B cell (primary cell): ENCODE results near the gene PRKN. TPM values are rescaled to one million over a fixed set of nuclear protein-coding genes. Genes with fewer than 3 reads are reported as not detected.

ENCODE experiments used
- ATAC-seq: fragments of 200-7000 bp; cut with Tn5 transposase; one replicate; pipeline ENCODE4 v1.10.0; 2021; ENCODE audit warnings: low read depth, mild to moderate bottlenecking, moderate number of reproducible peaks, moderate library complexity
- CTCF ChIA-PET: fragments of 350-600 bp; sonication (Branson Sonifier 250); formaldehyde crosslinking; loops from one replicate; lab custom pipeline; 2021; ENCODE audit warnings: antibody characterized with exemption, inconsistent platforms; lab: Charles Lee
- POLR2A ChIA-PET: fragments of 350-600 bp; sonication (Branson Sonifier 250); formaldehyde crosslinking; loops from one replicate; lab custom pipeline; 2021; ENCODE audit warnings: antibody characterized with exemption; lab: Charles Lee
- DNase-seq: peaks from one replicate; pipeline ENCODE4 v3.0.0; 2013
- H2AFZ ChIP-seq: 2 replicates; pipeline ENCODE4 v1.6.1; 2012; ENCODE audit warnings: mild to moderate bottlenecking, low read depth, low read length; ENCODE audit not compliant: insufficient read depth, poor library complexity, severe bottlenecking
- H3K27ac ChIP-seq, 2 donors: 1 replicate in 1 of 2; 2 replicates in 1 of 2; pipeline ENCODE4 v1.5.1; 2012 to 2013; ENCODE audit warnings: low read length in 2 of 2, mild to moderate bottlenecking in 2 of 2, moderate library complexity in 1 of 2
- H3K27me3 ChIP-seq, 4 experiments: fragments of 200-600 bp in 1 of 4; sonication (generic) in 1 of 4; replicated peaks in 1 of 4; 1 replicate in 2 of 4; 2 replicates in 2 of 4; pipeline versions ENCODE4 v1.6.1 to v1.7.0; 2013 to 2016; ENCODE audit warnings: low read length in 3 of 4, mild to moderate bottlenecking in 2 of 4, mixed read lengths in 1 of 4, moderate library complexity in 1 of 4; ENCODE audit not compliant: insufficient read depth in 4 of 4, control insufficient read depth in 3 of 4; ENCODE audit errors: control extremely low read depth in 1 of 4
- H3K36me3 ChIP-seq, 2 experiments: replicated peaks in 1 of 2; 1 replicate in 1 of 2; 2 replicates in 1 of 2; pipeline versions ENCODE4 v1.6.1 to v1.7.1; 2013; ENCODE audit warnings: low read length in 1 of 2; ENCODE audit not compliant: insufficient read depth in 2 of 2, control insufficient read depth in 1 of 2; ENCODE audit errors: control extremely low read depth in 1 of 2, extremely low read depth in 1 of 2
- H3K4me1 ChIP-seq, 2 donors: fragments of 200-600 bp in 1 of 2; sonication (generic) in 1 of 2; 1 replicate in 1 of 2; 2 replicates in 1 of 2; pipeline versions ENCODE4 v1.5.1 to v1.6.1; 2013 to 2017; ENCODE audit warnings: low read length in 2 of 2; ENCODE audit not compliant: control insufficient read depth in 2 of 2, insufficient read depth in 2 of 2
- H3K4me2 ChIP-seq: replicated peaks from 2 replicates; pipeline ENCODE3; 2012; ENCODE audit warnings: mild to moderate bottlenecking, low read depth, low read length; ENCODE audit not compliant: poor library complexity, severe bottlenecking
- H3K4me3 ChIP-seq, 5 experiments: fragments of 200-600 bp in 1 of 5; sonication (generic) in 1 of 5; 1 replicate in 3 of 5; 2 replicates in 2 of 5; pipeline versions ENCODE4 v1.5.1 to v1.7.0; 2011 to 2016; ENCODE audit warnings: low read length in 4 of 5, mild to moderate bottlenecking in 4 of 5, low read depth in 2 of 5, control low read depth in 1 of 5, moderate library complexity in 1 of 5; ENCODE audit not compliant: insufficient read depth in 1 of 5; ENCODE audit errors: control extremely low read depth in 1 of 5, extremely low read depth in 1 of 5
- H3K79me2 ChIP-seq: fragments of 200-600 bp; sonication (generic); one replicate; pipeline ENCODE4 v1.6.0; 2016; ENCODE audit warnings: low read length; ENCODE audit not compliant: control insufficient read depth, insufficient read depth
- H3K9ac ChIP-seq: fragments of 200-600 bp; sonication (generic); 2 replicates; pipeline ENCODE4 v1.6.1; 2017; ENCODE audit warnings: mild to moderate bottlenecking, low read length, moderate library complexity
- H3K9me3 ChIP-seq, 3 donors: one replicate each; pipeline versions ENCODE4 v1.6.1 to v1.7.1; 2013; ENCODE audit warnings: low read length in 2 of 3; ENCODE audit not compliant: control insufficient read depth in 2 of 3, insufficient read depth in 1 of 3; ENCODE audit errors: control extremely low read depth in 1 of 3
- H4K20me1 ChIP-seq: 2 replicates; pipeline ENCODE4 v1.6.0; 2012; ENCODE audit warnings: mild to moderate bottlenecking, low read length; ENCODE audit not compliant: insufficient read depth, control insufficient read depth, poor library complexity, severe bottlenecking
- H3K27ac Mint-ChIP-seq: one replicate; pipeline ENCODE4 v1.8.0; 2021; ENCODE audit warnings: mixed read lengths
- H3K27me3 Mint-ChIP-seq: one replicate; pipeline ENCODE4 v1.8.0; 2021; ENCODE audit warnings: mixed read lengths
- H3K4me1 Mint-ChIP-seq: one replicate; pipeline ENCODE4 v1.8.0; 2021; ENCODE audit warnings: mixed read lengths
- H3K4me3 Mint-ChIP-seq: one replicate; pipeline ENCODE4 v1.8.0; 2021; ENCODE audit warnings: mixed read lengths
- H3K9me3 Mint-ChIP-seq: one replicate; pipeline ENCODE4 v1.8.0; 2022; ENCODE audit warnings: mixed read lengths; ENCODE audit not compliant: insufficient read depth
- EZH2 ChIP-seq: IDR thresholded peaks from 2 replicates; pipeline ENCODE4 v1.6.1; 2012; ENCODE audit warnings: borderline replicate concordance, low read depth, mild to moderate bottlenecking, moderate library complexity, low read length; ENCODE audit not compliant: insufficient read depth, poor library complexity, severe bottlenecking
- WGBS: methylation state at CpG from one replicate; pipeline ENCODE4 v1.1.5; 2013; ENCODE audit warnings: missing lambda C conversion rate; ENCODE audit not compliant: insufficient coverage; 5-methylcytosine and 5-hydroxymethylcytosine counted together
- intact Hi-C: fragments of 100-400 bp; cut with micrococcal nuclease; formaldehyde crosslinking; loops from one replicate; pipeline ENCODE4 v1.10.0; 2022
- polyA plus RNA-seq: library from polyadenylated mRNA; depleted of rRNA; stranded (reverse); fragments of >200 nt; gene quantifications from 2 replicates; pipeline ENCODE4 v1.2.3, GENCODE V29; 2012
- total RNA-seq, 2 donors: library from RNA; stranded (reverse); fragments of 120-200 nt in 1 of 2; gene quantifications; 1 replicate in 1 of 2; 2 replicates in 1 of 2; pipeline versions ENCODE4 v1.2.3 to v1.2.4, GENCODE V29; 2013 to 2022
- TF ChIP-seq, protein P1 (sequence below): fragments of 200-600 bp; IDR thresholded peaks from one replicate; pipeline ENCODE4 v1.8.0; 2022; ENCODE audit warnings: antibody characterized with exemption, mild to moderate bottlenecking

The PRKN gene
- total and polyA plus RNA-seq, 2 donors (not counting 1 experiment from before 2014, with no cell fraction given) = 1.6 to 6.2 TPM

DNA sequence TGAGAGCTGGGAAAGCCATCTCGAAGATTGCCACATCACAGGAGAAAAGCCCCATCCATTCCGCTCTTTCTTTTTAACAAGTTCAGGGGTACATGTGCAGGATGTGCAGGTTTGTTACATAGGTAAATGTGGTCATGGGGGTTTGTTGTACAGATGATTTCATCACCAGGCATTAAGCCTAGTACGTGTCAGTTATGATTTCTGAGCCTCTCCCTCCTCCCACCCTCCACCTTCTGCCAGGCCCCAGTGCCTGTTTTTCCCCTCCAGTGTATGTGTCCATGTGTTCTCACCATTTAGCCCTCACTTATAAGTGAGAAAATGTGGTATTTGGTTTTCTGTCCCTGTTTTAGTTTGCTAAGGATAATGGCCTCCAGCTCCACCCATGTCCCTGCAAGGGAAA lies 887.2 kb downstream of the PRKN start:
- CTCF ChIA-PET = no interaction called here
- intact Hi-C loops = no loop called here

DNA sequence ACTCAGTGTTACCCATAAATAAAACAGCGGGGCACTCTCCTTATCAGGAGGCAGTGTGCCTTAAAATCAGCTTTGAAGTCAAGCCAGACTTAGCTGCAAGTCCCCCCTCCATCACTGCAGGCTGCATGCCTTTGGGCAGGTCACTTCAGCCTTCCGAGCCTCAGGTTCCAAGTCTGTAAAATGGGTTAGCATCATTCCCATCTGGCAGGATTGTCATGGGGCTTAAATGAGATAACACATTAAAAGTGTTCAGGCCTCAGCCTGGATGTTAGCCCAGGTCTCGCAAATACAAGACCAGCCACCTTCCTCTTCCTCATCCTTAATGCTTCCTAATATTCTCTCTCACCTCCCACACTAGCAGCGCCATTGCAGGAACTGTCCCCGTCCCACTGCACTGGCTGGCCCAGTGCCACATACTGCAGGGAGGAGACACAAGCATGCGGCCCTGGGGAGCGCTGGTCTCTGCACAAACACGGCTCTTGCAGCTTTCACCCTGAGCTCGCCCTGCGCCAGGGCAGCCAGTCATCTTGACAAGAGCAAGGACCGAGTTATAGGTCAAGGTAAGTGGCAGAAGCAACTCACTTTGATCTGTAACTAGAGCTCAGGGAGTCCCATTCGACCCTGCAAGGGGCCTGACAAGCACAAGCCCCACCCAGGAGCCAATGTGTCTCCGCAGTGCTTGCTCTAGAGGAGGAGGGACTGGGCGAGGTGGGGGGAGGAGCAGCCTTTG lies 889.1 kb downstream of the PRKN start:
- no peak overlapping the region for H3K9ac ChIP-seq
- no peak overlapping the region for H3K4me2 ChIP-seq
- no peaks in the 10 kb centered on the region for H3K9me3 Mint-ChIP-seq
- DNase-seq (no peak), ATAC-seq (no peak)
- H3K36me3 ChIP-seq = no peaks in the 10 kb centered on the region
- no peak overlapping the region for H3K4me3 Mint-ChIP-seq
- no peak overlapping the region for H3K27ac ChIP-seq
- no peak overlapping the region for H2AFZ ChIP-seq
- H3K79me2 ChIP-seq = no peaks in the 10 kb centered on the region
- no peaks in the 10 kb centered on the region for H3K4me1 Mint-ChIP-seq
- H3K9me3 ChIP-seq = no peaks in the 10 kb centered on the region
- H3K27me3 Mint-ChIP-seq = no peaks in the 10 kb centered on the region
- intact Hi-C loops = no loop called here
- H3K4me1 ChIP-seq = no peaks in the 10 kb centered on the region
- no peak for TF ChIP-seq EZH2
- TF ChIP-seq, protein P1, sequence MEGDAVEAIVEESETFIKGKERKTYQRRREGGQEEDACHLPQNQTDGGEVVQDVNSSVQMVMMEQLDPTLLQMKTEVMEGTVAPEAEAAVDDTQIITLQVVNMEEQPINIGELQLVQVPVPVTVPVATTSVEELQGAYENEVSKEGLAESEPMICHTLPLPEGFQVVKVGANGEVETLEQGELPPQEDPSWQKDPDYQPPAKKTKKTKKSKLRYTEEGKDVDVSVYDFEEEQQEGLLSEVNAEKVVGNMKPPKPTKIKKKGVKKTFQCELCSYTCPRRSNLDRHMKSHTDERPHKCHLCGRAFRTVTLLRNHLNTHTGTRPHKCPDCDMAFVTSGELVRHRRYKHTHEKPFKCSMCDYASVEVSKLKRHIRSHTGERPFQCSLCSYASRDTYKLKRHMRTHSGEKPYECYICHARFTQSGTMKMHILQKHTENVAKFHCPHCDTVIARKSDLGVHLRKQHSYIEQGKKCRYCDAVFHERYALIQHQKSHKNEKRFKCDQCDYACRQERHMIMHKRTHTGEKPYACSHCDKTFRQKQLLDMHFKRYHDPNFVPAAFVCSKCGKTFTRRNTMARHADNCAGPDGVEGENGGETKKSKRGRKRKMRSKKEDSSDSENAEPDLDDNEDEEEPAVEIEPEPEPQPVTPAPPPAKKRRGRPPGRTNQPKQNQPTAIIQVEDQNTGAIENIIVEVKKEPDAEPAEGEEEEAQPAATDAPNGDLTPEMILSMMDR = no peak
- no peak overlapping the region for H3K27ac Mint-ChIP-seq
- CTCF ChIA-PET = interaction anchor here (0.5 kb wide), 1 partner anchor 468 kb away, joined by 3 read pairs; no protein-coding TSS in a partner anchor
- no peaks in the 10 kb centered on the region for H4K20me1 ChIP-seq
- H3K4me3 ChIP-seq = no peak overlapping the region
- WGBS = 89% methylated on average over 13 of the region's 14 CpGs
- POLR2A ChIA-PET = no interaction called here
- no peaks in the 10 kb centered on the region for H3K27me3 ChIP-seq

More for the DNA sequence above, 887.2 kb downstream of the PRKN start:
- Histone ChIP-seq H3K79me2 (no peaks in the 10 kb centered on the region), H4K20me1 (no peaks in the 10 kb centered on the region), H3K9me3 (no peaks in the 10 kb centered on the region), H3K9ac (no peak overlapping the region), H3K4me1 (no peaks in the 10 kb centered on the region), H3K27me3 (no peaks in the 10 kb centered on the region), H3K36me3 (no peaks in the 10 kb centered on the region), H3K27ac (no peak overlapping the region), H2AFZ (no peak overlapping the region), H3K4me2 (no peak overlapping the region), H3K4me3 (no peak overlapping the region)
- POLR2A ChIA-PET = no interaction called here
- Mint-ChIP-seq H3K27me3 (no peaks in the 10 kb centered on the region), H3K4me3 (no peak overlapping the region), H3K27ac (no peak overlapping the region), H3K4me1 (no peaks in the 10 kb centered on the region), H3K9me3 (no peaks in the 10 kb centered on the region)
- DNase-seq (no peak), ATAC-seq (no peak)
- 86% methylated on average over 1 of the region's 3 CpGs for WGBS
- TF ChIP-seq, protein P1 = no peak
